ENCODE data around the gene POU2AF1. TPM values are rescaled to one million over a fixed set of nuclear protein-coding genes. Genes with fewer than 3 reads are reported as not detected.

The POU2AF1 gene
- total RNA-seq, 2 experiments from 2014 or later = 2.9 to 7.4 TPM

GRCh38 chr11:111351374-111352055 lies 27.6 kb downstream of the POU2AF1 start:
- no peak overlapping the region for H3K4me3 Mint-ChIP-seq
- no peaks in the 10 kb centered on the region for H3K36me3 Mint-ChIP-seq
- ATAC-seq (no peak), DNase-seq (no peak)
- no peaks in the 10 kb centered on the region for H3K4me1 Mint-ChIP-seq
- peaks cover 16% of the 10 kb centered on the region for H3K27me3 Mint-ChIP-seq
- CTCF ChIA-PET = no interaction called here
- H3K9me3 Mint-ChIP-seq (ENCODE audit: low read depth) = no peaks in the 10 kb centered on the region
- no peak overlapping the region for H3K27ac Mint-ChIP-seq

GRCh38 chr11:111350811-111351210 lies 28.3 kb downstream of the POU2AF1 start:
- ATAC-seq = no peak
- no peak overlapping the region for H3K27ac Mint-ChIP-seq
- H3K4me3 Mint-ChIP-seq = no peak overlapping the region
- peaks cover 20% of the 10 kb centered on the region for H3K27me3 Mint-ChIP-seq
- CTCF ChIA-PET = no interaction called here
- no peaks in the 10 kb centered on the region for H3K4me1 Mint-ChIP-seq
- no peaks in the 10 kb centered on the region for H3K9me3 Mint-ChIP-seq (ENCODE audit: low read depth)
- no peaks in the 10 kb centered on the region for H3K36me3 Mint-ChIP-seq
- no peak for DNase-seq

- DNase-seq (no peak), ATAC-seq (no peak)
- H3K36me3 Mint-ChIP-seq = no peaks in the 10 kb centered on the region
- H3K4me1 Mint-ChIP-seq = no peaks in the 10 kb centered on the region
- peaks cover 26% of the 10 kb centered on the region for H3K27me3 Mint-ChIP-seq
- no peak overlapping the region for H3K27ac Mint-ChIP-seq
- CTCF ChIA-PET = no interaction called here
- no peaks in the 10 kb centered on the region for H3K9me3 Mint-ChIP-seq (ENCODE audit: low read depth)
- no peak overlapping the region for H3K4me3 Mint-ChIP-seq
Measured at GRCh38 chr11:111349191-111349695, 29.8 kb downstream of the POU2AF1 start.

- Mint-ChIP-seq H3K27ac (no peak overlapping the region), H3K4me1 (no peaks in the 10 kb centered on the region), H3K9me3 (ENCODE audit: low read depth) (no peaks in the 10 kb centered on the region), H3K4me3 (no peak overlapping the region), H3K36me3 (no peaks in the 10 kb centered on the region), H3K27me3 (peaks cover 30% of the 10 kb centered on the region)
- ATAC-seq = no peak
- DNase-seq = no peak
- CTCF ChIA-PET = no interaction called here
Measured at GRCh38 chr11:111348147-111348546, 30.9 kb downstream of the POU2AF1 start.

- Mint-ChIP-seq H3K36me3 (no peaks in the 10 kb centered on the region), H3K4me3 (no peak overlapping the region), H3K9me3 (ENCODE audit: low read depth) (no peaks in the 10 kb centered on the region), H3K27me3 (peaks cover 30% of the 10 kb centered on the region), H3K27ac (no peak overlapping the region), H3K4me1 (no peaks in the 10 kb centered on the region)
- CTCF ChIA-PET = no interaction called here
- ATAC-seq (no peak), DNase-seq (no peak)
Measured at GRCh38 chr11:111347723-111348115, 31.4 kb downstream of the POU2AF1 start.

GRCh38 chr11:111347002-111347722 lies 31.9 kb downstream of the POU2AF1 start:
- Mint-ChIP-seq H3K4me3 (no peak overlapping the region), H3K36me3 (no peaks in the 10 kb centered on the region), H3K27ac (no peak overlapping the region), H3K27me3 (peaks cover 30% of the 10 kb centered on the region), H3K4me1 (no peaks in the 10 kb centered on the region), H3K9me3 (ENCODE audit: low read depth) (no peaks in the 10 kb centered on the region)
- no peak for DNase-seq
- CTCF ChIA-PET = no interaction called here
- no peak for ATAC-seq

- no peaks in the 10 kb centered on the region for H3K36me3 Mint-ChIP-seq
- H3K4me3 Mint-ChIP-seq = no peak overlapping the region
- DNase-seq (no peak), ATAC-seq (no peak)
- H3K9me3 Mint-ChIP-seq (ENCODE audit: low read depth) = peaks cover 6% of the 10 kb centered on the region
- no peaks in the 10 kb centered on the region for H3K4me1 Mint-ChIP-seq
- H3K27me3 Mint-ChIP-seq = peaks cover 23% of the 10 kb centered on the region
- H3K27ac Mint-ChIP-seq = no peak overlapping the region
- CTCF ChIA-PET = no interaction called here
Measured at GRCh38 chr11:111344032-111344431, 35.0 kb downstream of the POU2AF1 start.

- H3K36me3 Mint-ChIP-seq = no peaks in the 10 kb centered on the region
- DNase-seq (no peak), ATAC-seq (no peak)
- no peak overlapping the region for H3K4me3 Mint-ChIP-seq
- H3K4me1 Mint-ChIP-seq = no peaks in the 10 kb centered on the region
- peaks cover 6% of the 10 kb centered on the region for H3K9me3 Mint-ChIP-seq (ENCODE audit: low read depth)
- no peak overlapping the region for H3K27ac Mint-ChIP-seq
- CTCF ChIA-PET = no interaction called here
- H3K27me3 Mint-ChIP-seq = peaks cover 30% of the 10 kb centered on the region
Measured at GRCh38 chr11:111342329-111342728, 36.7 kb downstream of the POU2AF1 start.

GRCh38 chr11:111339758-111340388 lies 39.2 kb downstream of the POU2AF1 start:
- H3K27me3 Mint-ChIP-seq = peaks cover 22% of the 10 kb centered on the region
- H3K9me3 Mint-ChIP-seq (ENCODE audit: low read depth) = peaks cover 6% of the 10 kb centered on the region
- H3K27ac Mint-ChIP-seq = no peak overlapping the region
- CTCF ChIA-PET = no interaction called here
- no peak overlapping the region for H3K4me3 Mint-ChIP-seq
- ATAC-seq = no peak
- no peaks in the 10 kb centered on the region for H3K4me1 Mint-ChIP-seq
- H3K36me3 Mint-ChIP-seq = no peaks in the 10 kb centered on the region
- no peak for DNase-seq

GRCh38 chr11:111336582-111337256 lies 42.4 kb downstream of the POU2AF1 start:
- no peak for ATAC-seq
- no peak overlapping the region for H3K27ac Mint-ChIP-seq
- H3K36me3 Mint-ChIP-seq = no peaks in the 10 kb centered on the region
- H3K4me1 Mint-ChIP-seq = no peaks in the 10 kb centered on the region
- peaks cover 35% of the 10 kb centered on the region for H3K27me3 Mint-ChIP-seq
- CTCF ChIA-PET = no interaction called here
- no peak overlapping the region for H3K4me3 Mint-ChIP-seq
- DNase-seq = no peak
- peaks cover 6% of the 10 kb centered on the region for H3K9me3 Mint-ChIP-seq (ENCODE audit: low read depth)

GRCh38 chr11:111336062-111336461 lies 43.0 kb downstream of the POU2AF1 start:
- H3K36me3 Mint-ChIP-seq = no peaks in the 10 kb centered on the region
- H3K9me3 Mint-ChIP-seq (ENCODE audit: low read depth) = peaks cover 6% of the 10 kb centered on the region
- no peak for ATAC-seq
- no peak overlapping the region for H3K4me3 Mint-ChIP-seq
- no peaks in the 10 kb centered on the region for H3K4me1 Mint-ChIP-seq
- H3K27me3 Mint-ChIP-seq = peaks cover 35% of the 10 kb centered on the region
- no peak for DNase-seq
- CTCF ChIA-PET = no interaction called here
- H3K27ac Mint-ChIP-seq = no peak overlapping the region

- DNase-seq (no peak), ATAC-seq (no peak)
- CTCF ChIA-PET = no interaction called here
- H3K36me3 Mint-ChIP-seq = no peaks in the 10 kb centered on the region
- H3K4me3 Mint-ChIP-seq = no peak overlapping the region
- H3K4me1 Mint-ChIP-seq = no peaks in the 10 kb centered on the region
- peaks cover 6% of the 10 kb centered on the region for H3K9me3 Mint-ChIP-seq (ENCODE audit: low read depth)
- H3K27me3 Mint-ChIP-seq = peaks cover 34% of the 10 kb centered on the region
- H3K27ac Mint-ChIP-seq = no peak overlapping the region
Measured at GRCh38 chr11:111335549-111335948, 43.5 kb downstream of the POU2AF1 start.

- H3K36me3 Mint-ChIP-seq = no peaks in the 10 kb centered on the region
- no peak overlapping the region for H3K27ac Mint-ChIP-seq
- CTCF ChIA-PET = no interaction called here
Measured at GRCh38 chr11:111334532-111335502, 44.3 kb downstream of the POU2AF1 start.

More at GRCh38 chr11:111334532-111335502, 44.3 kb downstream of the POU2AF1 start:
- Mint-ChIP-seq H3K9me3 (ENCODE audit: low read depth) (peaks cover 3% of the 10 kb centered on the region), H3K27me3 (peaks cover 31% of the 10 kb centered on the region), H3K4me3 (no peak overlapping the region), H3K4me1 (no peaks in the 10 kb centered on the region)
- ATAC-seq (no peak), DNase-seq (no peak)
